H1 (cell line): Measurements from ENCODE around the gene DENND4A. TPM values are rescaled to one million over a fixed set of nuclear protein-coding genes. Genes with fewer than 3 reads are reported as not detected.

Source experiments
- CTCF ChIA-PET: fragments of 300-600 bp; sonication (Branson Sonifier 250); formaldehyde crosslinking; loops from one replicate; lab custom pipeline; 2021; ENCODE audit not compliant: partially characterized antibody; lab: Charles Lee
- POLR2A ChIA-PET: fragments of 300-600 bp; sonication (Branson Sonifier 250); formaldehyde crosslinking; loops from one replicate; lab custom pipeline; 2021; ENCODE audit warnings: inconsistent platforms; ENCODE audit not compliant: partially characterized antibody; lab: Charles Lee
- DNase-seq, 2 experiments: peaks; one replicate each; pipeline versions ENCODE4 v3.0.0 to v3.0.0-alpha.2; 2010 to 2022; ENCODE audit warnings: low spot score in 2 of 2, low read depth in 1 of 2, mixed read lengths in 1 of 2
- FAIRE-seq: peaks from 2 replicates; lab custom pipeline; 2011; peaks lifted over from hg19 to GRCh38; lab: Jason Lieb, UNC
- H2AFZ ChIP-seq: 2 replicates; pipeline ENCODE4 v1.8.1; 2012; ENCODE audit warnings: low read length, inconsistent platforms
- H2AK5ac ChIP-seq: 2 replicates; pipeline ENCODE4 v1.6.1; 2013; ENCODE audit warnings: low read depth, low read length
- H2BK120ac ChIP-seq: replicated peaks from 2 replicates; pipeline ENCODE3; 2013; ENCODE audit warnings: low read depth, low read length, inconsistent platforms
- H2BK12ac ChIP-seq: 2 replicates; pipeline ENCODE4 v1.6.1; 2013; ENCODE audit warnings: low read depth, low read length
- H2BK15ac ChIP-seq: 2 replicates; pipeline ENCODE4 v1.6.1; 2013; ENCODE audit warnings: low read length
- H2BK20ac ChIP-seq: 2 replicates; pipeline ENCODE4 v1.6.1; 2013; ENCODE audit warnings: low read length
- H2BK5ac ChIP-seq: 2 replicates; pipeline ENCODE4 v1.6.1; 2013; ENCODE audit warnings: low read depth, low read length
- H3K14ac ChIP-seq: 2 replicates; pipeline ENCODE4 v1.6.1; 2013; ENCODE audit warnings: inconsistent platforms; ENCODE audit not compliant: insufficient read length
- H3K18ac ChIP-seq: 2 replicates; pipeline ENCODE4 v1.6.1; 2013; ENCODE audit warnings: low read length; ENCODE audit errors: extremely low read depth
- H3K23ac ChIP-seq: 2 replicates; pipeline ENCODE4 v1.6.1; 2013; ENCODE audit warnings: inconsistent platforms; ENCODE audit not compliant: insufficient read length
- H3K23me2 ChIP-seq: 2 replicates; pipeline ENCODE4 v1.6.1; 2013; ENCODE audit warnings: low read depth, low read length
- H3K27ac ChIP-seq: 2 replicates; pipeline ENCODE4 v1.6.1; 2011; ENCODE audit warnings: low read depth, low read length, inconsistent platforms
- H3K27me3 ChIP-seq, 4 experiments: replicated peaks in 1 of 4; 1 replicate in 1 of 4; 2 replicates in 3 of 4; pipeline versions ENCODE4 v1.6.1 to v1.8.1; 2011 to 2013; ENCODE audit warnings: low read length in 3 of 4, mild to moderate bottlenecking in 3 of 4, inconsistent platforms in 2 of 4, mixed read lengths in 2 of 4, moderate library complexity in 1 of 4; ENCODE audit not compliant: control insufficient read depth in 3 of 4, insufficient read depth in 3 of 4; ENCODE audit errors: extremely low read depth in 1 of 4
- H3K36me3 ChIP-seq, 4 experiments: 2 replicates each; pipeline versions ENCODE4 v1.6.1 to v1.8.1; 2011 to 2013; ENCODE audit warnings: mild to moderate bottlenecking in 4 of 4, low read length in 3 of 4, moderate library complexity in 2 of 4, control low read depth in 1 of 4, inconsistent platforms in 1 of 4; ENCODE audit not compliant: insufficient read depth in 4 of 4, control insufficient read depth in 2 of 4
- H3K4ac ChIP-seq: replicated peaks from 2 replicates; pipeline ENCODE3; 2013; ENCODE audit warnings: low read length, low read depth, mixed read lengths, inconsistent platforms; ENCODE audit not compliant: insufficient read length
- H3K4me1 ChIP-seq, 4 experiments: replicated peaks in 1 of 4; 1 replicate in 1 of 4; 2 replicates in 3 of 4; pipeline versions ENCODE4 v1.6.1 to v1.8.1; 2011 to 2013; ENCODE audit warnings: low read length in 3 of 4, inconsistent platforms in 2 of 4, mixed read lengths in 1 of 4; ENCODE audit not compliant: insufficient read depth in 4 of 4, control insufficient read depth in 3 of 4
- H3K4me2 ChIP-seq, 2 experiments: 2 replicates each; pipeline versions ENCODE4 v1.6.1 to v1.8.1; 2011 to 2013; ENCODE audit warnings: low read depth in 2 of 2, low read length in 2 of 2, control low read depth in 1 of 2, inconsistent platforms in 1 of 2, mild to moderate bottlenecking in 1 of 2; ENCODE audit not compliant: insufficient read depth in 1 of 2
- H3K4me3 ChIP-seq, 4 experiments: fragments of 200-600, 300-600 bp in 1 of 4; sonication (generic), shearing (Covaris generic), sonication (Bioruptor Twin) in 1 of 4; 2 replicates each; pipeline versions ENCODE4 v1.5.1 to v1.8.1; 2011 to 2016; ENCODE audit warnings: low read length in 4 of 4, low read depth in 3 of 4, control low read depth in 2 of 4, inconsistent platforms in 2 of 4, mild to moderate bottlenecking in 2 of 4, mixed read lengths in 1 of 4, moderate library complexity in 1 of 4; ENCODE audit not compliant: insufficient read depth in 2 of 4; ENCODE audit errors: extremely low read depth in 1 of 4
- H3K56ac ChIP-seq: replicated peaks from 2 replicates; pipeline ENCODE3; 2013; ENCODE audit warnings: low read depth, mild to moderate bottlenecking, mixed read lengths, low read length, inconsistent platforms; ENCODE audit not compliant: insufficient read length
- H3K79me1 ChIP-seq: 2 replicates; pipeline ENCODE4 v1.6.1; 2013; ENCODE audit warnings: low read depth, low read length, control low read depth
- H3K79me2 ChIP-seq, 2 experiments: 2 replicates each; pipeline versions ENCODE4 v1.6.1 to v1.8.1; 2012 to 2013; ENCODE audit warnings: low read length in 2 of 2, mild to moderate bottlenecking in 2 of 2, inconsistent platforms in 1 of 2; ENCODE audit not compliant: insufficient read depth in 2 of 2, control insufficient read depth in 1 of 2
- H3K9ac ChIP-seq, 4 experiments: replicated peaks in 1 of 4; 1 replicate in 1 of 4; 2 replicates in 3 of 4; pipeline versions ENCODE4 v1.6.1 to v1.8.1; 2011 to 2013; ENCODE audit warnings: low read depth in 3 of 4, low read length in 3 of 4, control low read depth in 2 of 4, mild to moderate bottlenecking in 2 of 4, moderate library complexity in 2 of 4, inconsistent platforms in 1 of 4; ENCODE audit errors: extremely low read depth in 1 of 4
- H3K9me3 ChIP-seq, 2 experiments: 2 replicates each; pipeline versions ENCODE4 v1.6.1 to v1.8.1; 2012 to 2013; ENCODE audit warnings: mild to moderate bottlenecking in 2 of 2, moderate library complexity in 2 of 2, control low read depth in 1 of 2, inconsistent platforms in 1 of 2, low read depth in 1 of 2, low read length in 1 of 2, mixed read lengths in 1 of 2; ENCODE audit not compliant: insufficient read depth in 2 of 2
- H4K20me1 ChIP-seq, 2 experiments: replicated peaks in 1 of 2; 2 replicates each; pipeline versions ENCODE3 to v1.8.1; 2011 to 2013; ENCODE audit warnings: inconsistent platforms in 2 of 2, low read length in 2 of 2, mild to moderate bottlenecking in 1 of 2; ENCODE audit not compliant: insufficient read depth in 2 of 2, control insufficient read depth in 1 of 2
- H4K5ac ChIP-seq: 2 replicates; pipeline ENCODE4 v1.6.1; 2013; ENCODE audit warnings: low read length, low read depth, mixed read lengths, inconsistent platforms; ENCODE audit not compliant: insufficient read length
- H4K8ac ChIP-seq: 2 replicates; pipeline ENCODE4 v1.8.0; 2013; ENCODE audit warnings: mild to moderate bottlenecking, moderate library complexity, low read length, inconsistent platforms; ENCODE audit not compliant: insufficient read depth; ENCODE audit errors: extremely low read depth
- H4K91ac ChIP-seq: replicated peaks from 2 replicates; pipeline ENCODE3; 2013; ENCODE audit warnings: low read length, mixed read lengths, inconsistent platforms; ENCODE audit not compliant: insufficient read length
- ATF2 ChIP-seq: IDR thresholded peaks from 2 replicates; pipeline ENCODE4 v1.6.1; 2012; ENCODE audit warnings: low read length, inconsistent platforms
- E2F6 ChIP-seq: IDR thresholded peaks from 2 replicates; pipeline ENCODE4 v1.6.1; 2012; ENCODE audit warnings: inconsistent platforms
- RAD21 ChIP-seq, 2 experiments: IDR thresholded peaks in 1 of 2; conservative IDR thresholded peaks in 1 of 2; 2 replicates each; pipeline ENCODE4 v1.6.1; 2011; ENCODE audit warnings: low read depth in 2 of 2, low read length in 2 of 2, improper control_type of control experiment in 1 of 2, inconsistent platforms in 1 of 2, mild to moderate bottlenecking in 1 of 2, moderate library complexity in 1 of 2
- SUZ12 ChIP-seq: fragments of 200-600 bp; sonication (generic); IDR thresholded peaks from 2 replicates; pipeline ENCODE4 v1.6.1; 2012; ENCODE audit warnings: mild to moderate bottlenecking, inconsistent platforms, low read length, moderate library complexity, mixed read lengths
- WGBS, 2 experiments: shearing (Covaris generic) in 1 of 2; methylation state at CpG; one replicate each; pipeline versions ENCODE4 v1.1.6 to v1.1.7; 2013 to 2015; ENCODE audit warnings: low lambda C conversion rate in 2 of 2, mixed read lengths in 2 of 2, inconsistent platforms in 1 of 2, low coverage in 1 of 2, missing lambda C conversion rate in 1 of 2; ENCODE audit not compliant: insufficient replicate concordance in 2 of 2, insufficient coverage in 1 of 2, insufficient read length in 1 of 2; ENCODE audit errors: extremely low coverage in 1 of 2, missing lambda C conversion rate in 1 of 2; 5-methylcytosine and 5-hydroxymethylcytosine counted together
- polyA plus RNA-seq, 7 experiments: library from polyadenylated mRNA; depleted of rRNA in 3 of 7; stranded (reverse) in 5 of 7; unstranded in 2 of 7; fragments of >200 nt in 5 of 7; fragments of 200-250 nt in 2 of 7; gene quantifications; 1 replicate in 5 of 7; 2 replicates in 1 of 7; 4 replicates in 1 of 7; pipeline versions ENCODE4 v1.2.1 to v1.2.3, GENCODE V29; 2011 to 2013; ENCODE audit warnings: missing spikeins in 2 of 7, mixed read lengths in 2 of 7
- total RNA-seq: library from RNA; stranded (reverse); fragmentation: NEBNext Ultra II Directional; extraction: Animal tissue kit (Norgen Biotek cat#: 25700); gene quantifications from 2 replicates; pipeline ENCODE4 v1.2.1, GENCODE V29; 2021

Gene DENND4A
- total and polyA plus RNA-seq, 2 of the 8 experiments (the other 6 are each of a cell fraction or from before 2014, with no cell fraction given): 1.3 to 4.7 TPM

GRCh38 chr15:65644282-65644681, 147.8 kb downstream of the DENND4A start:
- CTCF ChIA-PET: interaction anchor here (0.9 to 10.9 kb wide), 8 partner anchors 11 to 325 kb away, joined by 3 to 134 read pairs (median 4); partner anchors contain the start of gene INTS14
- H3K9ac ChIP-seq: no peak overlapping the region
- H3K4me2 ChIP-seq: no peak overlapping the region
- no peak overlapping the region for H2AK5ac ChIP-seq
- POLR2A ChIA-PET: interaction anchor here (1.0 to 2.9 kb wide), 2 partner anchors 33 to 225 kb away, joined by 3 to 10 read pairs; partner anchors contain the start of genes INTS14 and RAB11A
- no peaks in the 10 kb centered on the region; a peak in 1 of 7 replicates for H3K27me3 ChIP-seq
- H3K27ac ChIP-seq: no peak overlapping the region
- no peak overlapping the region for H3K4ac ChIP-seq
- H4K8ac ChIP-seq: no peak overlapping the region; the same call in 1 of the 2 replicates
- no peak for TF ChIP-seq E2F6
- no peak for TF ChIP-seq SUZ12
- TF ChIP-seq ATF2: no peak
- TF ChIP-seq RAD21 (IDR thresholded peaks at IDR 0.05 in 1 of 2, conservative IDR thresholded peaks at IDR 0.05 in 1 of 2; ENCODE audit: low read depth in 2 of 2, low read length in 2 of 2): no peak
- TF ChIP-seq, all 59 proteins: peak for 0
- Histone ChIP-seq H4K20me1 (no peaks in the 10 kb centered on the region), H2AFZ (no peak overlapping the region), H2BK15ac (no peak overlapping the region), H2BK5ac (no peak overlapping the region), H3K23ac (no peak overlapping the region), H3K36me3 (no peaks in the 10 kb centered on the region), H3K23me2 (no peaks in the 10 kb centered on the region), H3K56ac (no peak overlapping the region), H2BK20ac (no peak overlapping the region), H3K14ac (no peak overlapping the region), H3K18ac (no peak overlapping the region), H4K5ac (no peak overlapping the region), H2BK12ac (no peak overlapping the region), H3K79me2 (no peaks in the 10 kb centered on the region), H3K4me3 (no peak overlapping the region), H3K4me1 (no peaks in the 10 kb centered on the region), H4K91ac (no peak overlapping the region), H3K9me3 (no peaks in the 10 kb centered on the region), H3K79me1 (no peaks in the 10 kb centered on the region), H2BK120ac (no peak overlapping the region)
- 93% methylated on average over 4 of the region's 4 CpGs; no CpG with 5 or more reads in 1 of the 2 experiments for WGBS, 2 experiments
- FAIRE-seq: no peak
- no peak for DNase-seq
